Adrenal gland (tissue), 12 donors: ENCODE results near the gene TBC1D2. TPM values are rescaled to one million over a fixed set of nuclear protein-coding genes. Genes with fewer than 3 reads are reported as not detected.

Experiments
- DNase-seq, 7 donors: peaks; one replicate each; pipeline ENCODE4 v3.0.0-alpha.2; 2019 to 2020
- H3K27ac ChIP-seq, 5 donors: fragments of 200-600 bp; sonication (generic) in 4 of 5; 1 replicate in 3 of 5; 2 replicates in 2 of 5; pipeline versions ENCODE4 v1.5.1 to v1.8.0; 2016 to 2020; ENCODE audit warnings: mild to moderate bottlenecking in 1 of 5
- H3K27me3 ChIP-seq: fragments of 200-600 bp; 2 replicates; pipeline ENCODE4 v1.8.0; 2021
- H3K36me3 ChIP-seq, 2 donors: fragments of 200-600 bp; replicated peaks in 1 of 2; 1 replicate in 1 of 2; 2 replicates in 1 of 2; pipeline versions ENCODE4 v1.5.1 to v1.8.0; 2018 to 2022
- H3K4me1 ChIP-seq, 2 donors: fragments of 200-600 bp; replicated peaks in 1 of 2; 1 replicate in 1 of 2; 2 replicates in 1 of 2; pipeline versions ENCODE4 v1.5.1 to v1.8.0; 2018 to 2021
- H3K4me3 ChIP-seq, 4 donors: fragments of 200-600 bp; sonication (generic) in 3 of 4; one replicate each; pipeline ENCODE4 v1.5.1; 2016 to 2018
- H3K9me3 ChIP-seq, 3 donors: fragments of 200-600 bp; sonication (generic) in 1 of 3; replicated peaks in 1 of 3; 1 replicate in 2 of 3; 2 replicates in 1 of 3; pipeline versions ENCODE4 v1.5.1 to v1.8.0; 2016 to 2021
- CTCF ChIP-seq, 6 experiments: fragments of 450-650 bp in 4 of 6; fragments of 200-600 bp in 2 of 6; sonication (generic) in 1 of 6; IDR thresholded peaks; 1 replicate in 5 of 6; 2 replicates in 1 of 6; pipeline versions ENCODE4 v1.5.1 to v1.8.0; 2016 to 2021; ENCODE audit warnings: antibody characterized with exemption in 6 of 6, mild to moderate bottlenecking in 2 of 6, moderate library complexity in 1 of 6
- POLR2A ChIP-seq, 2 donors: fragments of 450-650 bp; IDR thresholded peaks; one replicate each; pipeline ENCODE4 v1.6.1; 2017; ENCODE audit warnings: antibody characterized with exemption in 2 of 2, mild to moderate bottlenecking in 2 of 2, moderate library complexity in 1 of 2
- WGBS, 4 donors: extraction: QIAGEN DNeasy Blood & Tissue Kit in 2 of 4; methylation state at CpG; one replicate each; pipeline versions ENCODE4 v1.1.5 to v1.1.7; 2013 to 2017; 5-methylcytosine and 5-hydroxymethylcytosine counted together
- intact Hi-C, 2 donors: fragments of 100-400 bp; cut with DNase I; formaldehyde crosslinking; loops; one replicate each; pipeline versions ENCODE4 v1.14.1 to v1.15.0; 2022 to 2023
- polyA plus RNA-seq, 3 donors: library from polyadenylated mRNA; stranded (reverse); fragments of 200-250 nt in 2 of 3; fragments of 350-450 nt in 1 of 3; fragmentation: Illumina TruSeq in 1 of 3; extraction: RNeasy Lipid Tissue Mini Kit (QIAGEN cat#74804) in 1 of 3; gene quantifications; one replicate each; pipeline ENCODE4 v1.2.3, GENCODE V29; 2013 to 2014
- total RNA-seq, 9 donors: library from RNA; depleted of rRNA in 4 of 9; stranded (reverse); fragments of >200 nt in 4 of 9; fragments of 120-200 nt in 1 of 9; fragmentation: NEBNext Ultra II Directional in 1 of 9; extraction: Animal tissue kit (Norgen Biotek cat#: 25700) in 1 of 9; gene quantifications; one replicate each; pipeline versions ENCODE4 v1.1.0 to v1.2.4, GENCODE V29; 2013 to 2023
- donor health status: healthy with polysubstance abuse.
- donor health status: Bipolar disorder and iron deficiency.
- donor health status: DM: yes; HTN: yes; CAD: no.
- donor health status: DM: no; HTN: no; CAD: no.
- donor health status: DM: no; HTN: no; CAD: no.
- donor health status: DM: yes; HTN: yes; CAD: no.

TBC1D2 gene
- total and polyA plus RNA-seq, 12 donors, result 0.67 to 21.9 (median 10.8) TPM

GRCh38 chr9:98260635-98261034, 5.2 kb upstream of the TBC1D2 start:
- WGBS, 4 donors, result 77 to 85% (median 79%) methylated on average over 5 of the region's 5 CpGs
- Histone ChIP-seq H3K27me3 (no peaks in the 10 kb centered on the region), H3K4me1 (no peaks in the 10 kb centered on the region), H3K4me3 (no peak overlapping the region), H3K36me3 (no peaks in the 10 kb centered on the region), H3K27ac (no peak overlapping the region), H3K9me3 (no peaks in the 10 kb centered on the region)
- TF ChIP-seq CTCF (IDR thresholded peaks at IDR 0.05) (no peak), POLR2A (IDR thresholded peaks at IDR 0.05) (no peak)
- no peak for DNase-seq
- intact Hi-C loops, result loop anchor here in 1 of 2 donors (5.0 to 10.0 kb wide), 2 partner anchors 53 to 186 kb away; no protein-coding TSS in a partner anchor

- peaks cover 0 to 2% of the 10 kb centered on the region in 2 donors for H3K4me1 ChIP-seq
- DNase-seq, result no peak
- WGBS, 4 donors, result 75 to 81% (median 76%) methylated on average over 2 to 3 of the region's 3 CpGs
- H3K27me3 ChIP-seq, result no peaks in the 10 kb centered on the region
- TF ChIP-seq POLR2A (IDR thresholded peaks at IDR 0.05) (no peak), CTCF (IDR thresholded peaks at IDR 0.05) (no peak)
- no peaks in the 10 kb centered on the region for H3K36me3 ChIP-seq
- H3K9me3 ChIP-seq, result no peaks in the 10 kb centered on the region
- no peak overlapping the region for H3K4me3 ChIP-seq
- intact Hi-C loops, result loop anchor here (5.0 to 10.0 kb wide), 3 partner anchors 52 to 187 kb away; no protein-coding TSS in a partner anchor
- H3K27ac ChIP-seq, result no peak overlapping the region
Observed at GRCh38 chr9:98259791-98260190, 4.3 kb upstream of the TBC1D2 start.

DNA sequence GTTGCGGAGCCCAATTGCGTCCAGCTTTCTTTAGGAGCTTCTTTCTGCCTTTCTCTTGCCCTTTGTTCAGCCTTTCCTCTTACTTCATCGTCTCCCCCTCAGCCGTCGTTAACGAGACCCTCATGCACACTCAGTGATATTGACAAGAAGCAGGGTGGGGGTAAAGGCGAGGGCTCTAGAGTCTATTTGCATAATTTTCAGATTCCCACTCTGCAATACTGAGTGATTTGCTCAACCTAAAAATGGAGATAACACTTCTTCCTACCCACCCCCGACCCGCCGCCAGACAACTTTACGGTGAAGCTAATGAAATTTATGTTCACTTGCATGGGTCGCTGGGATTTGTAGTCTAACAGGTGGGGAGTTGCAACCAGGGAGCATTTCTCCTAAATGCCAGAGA, 1.3 kb upstream of the TBC1D2 start:
- peaks cover 0 to 8% of the 10 kb centered on the region in 2 donors for H3K4me1 ChIP-seq
- peak overlapping the region in 4 of 5 donors; percentile 71 to 98 (median 94) for H3K27ac ChIP-seq
- H3K4me3 ChIP-seq, result peak overlapping the region in 2 of 4 donors; percentile 77 to 86
- 19 to 31% (median 24%) methylated on average over 12 of the region's 12 CpGs for WGBS, 4 donors
- peak in 1 of 7 donors; percentile 31 for DNase-seq
- no peaks in the 10 kb centered on the region for H3K9me3 ChIP-seq
- no peak for TF ChIP-seq CTCF (IDR thresholded peaks at IDR 0.05)
- no peak for TF ChIP-seq POLR2A (IDR thresholded peaks at IDR 0.05)
- no peaks in the 10 kb centered on the region for H3K27me3 ChIP-seq
- no peaks in the 10 kb centered on the region for H3K36me3 ChIP-seq
- intact Hi-C loops, result loop anchor here in 1 of 2 donors (5.0 kb wide), 1 partner anchor 184 kb away; no protein-coding TSS in a partner anchor

DNA sequence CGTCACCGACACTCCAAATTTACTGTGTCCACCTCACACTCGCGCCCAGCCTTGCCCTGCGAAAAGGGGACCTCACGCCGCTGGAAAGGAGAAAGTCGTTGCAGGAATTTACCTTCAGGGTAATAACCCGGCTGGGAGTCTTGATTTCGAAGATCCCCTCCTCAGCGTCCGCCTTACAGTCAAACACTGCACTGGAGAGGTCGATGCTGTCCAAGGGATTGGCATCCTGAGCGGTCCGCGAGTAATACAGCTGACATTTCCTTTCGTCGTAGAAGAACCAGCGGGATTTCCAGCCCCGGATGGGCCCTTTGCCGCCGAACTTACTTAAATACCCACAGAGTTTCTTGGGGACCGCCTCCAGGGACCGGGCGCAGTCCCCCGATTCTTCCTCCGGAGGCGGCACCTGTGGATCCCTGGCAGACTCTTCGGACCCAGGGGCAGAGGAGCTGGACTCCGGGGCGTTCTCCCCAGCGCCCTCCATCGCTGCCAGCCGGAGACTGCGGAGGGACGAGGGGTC, 330 bp downstream of the TBC1D2 start:
- Histone ChIP-seq H3K4me1 (peaks cover 0 to 8% of the 10 kb centered on the region in 2 donors), H3K4me3 (peak overlapping the region; percentile 49 to 86 (median 64)), H3K27me3 (no peaks in the 10 kb centered on the region), H3K9me3 (no peaks in the 10 kb centered on the region), H3K36me3 (no peaks in the 10 kb centered on the region), H3K27ac (peak overlapping the region in 4 of 5 donors; percentile 71 to 98 (median 94))
- WGBS, 4 donors, result 1 to 6% (median 3%) methylated on average over 5 to 36 of the region's 36 CpGs
- peak in 3 of 7 donors; percentile 50 to 68 (median 52) for DNase-seq
- intact Hi-C loops, result loop anchor here in 1 of 2 donors (5.0 kb wide), 1 partner anchor 183 kb away; no protein-coding TSS in a partner anchor
- no peak for TF ChIP-seq POLR2A (IDR thresholded peaks at IDR 0.05)
- TF ChIP-seq CTCF (IDR thresholded peaks at IDR 0.05), result no peak
